ENCODE data around the gene SLC1A1.

SLC1A1 gene

GRCh38 chr9:4622016-4622415 lies 131.7 kb downstream of the SLC1A1 start:
- DNase-seq = no peak

- no peak for DNase-seq
Observed at GRCh38 chr9:4630836-4631235, 140.6 kb downstream of the SLC1A1 start.
